HG03196 (cell line): Measurements from ENCODE around the gene TULP3.

ENCODE experiments used
- ATAC-seq: cut with Tn5 transposase; IDR thresholded peaks from one replicate; pipeline ENCODE4 v1.9.1; 2021; ENCODE audit not compliant: unreplicated experiment

Gene TULP3

GRCh38 chr12:2925322-2925995 is 34.8 kb downstream of the TULP3 start:
- ATAC-seq, result no peak

GRCh38 chr12:2930865-2931264 is 40.2 kb downstream of the TULP3 start:
- no peak for ATAC-seq

- ATAC-seq, result no peak
These were observed 42.9 kb downstream of the TULP3 start for GRCh38 chr12:2933586-2933985.

DNA sequence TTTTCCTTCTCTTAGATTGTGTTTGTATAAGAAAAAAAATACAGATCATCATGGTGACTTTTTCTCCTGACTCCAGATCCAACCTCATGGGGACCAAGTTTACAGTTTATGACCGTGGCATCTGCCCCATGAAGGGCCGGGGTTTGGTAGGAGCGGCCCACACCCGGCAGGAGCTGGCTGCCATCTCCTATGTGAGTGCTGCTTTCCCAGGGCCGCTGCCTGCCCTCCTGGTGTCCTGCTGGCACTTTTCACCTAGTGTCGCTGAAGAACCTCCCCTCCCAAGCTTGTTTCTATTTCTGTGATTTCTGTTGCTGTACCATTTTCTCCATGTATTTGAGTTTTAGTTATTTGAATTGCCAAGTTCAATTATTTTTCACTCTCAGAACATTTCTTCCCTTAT is 43.7 kb downstream of the TULP3 start:
- ATAC-seq, result no peak

GRCh38 chr12:2936301-2936700 is 45.6 kb downstream of the TULP3 start:
- ATAC-seq, result no peak

- no peak for ATAC-seq
These were observed 46.8 kb downstream of the TULP3 start for GRCh38 chr12:2937500-2937899.

DNA sequence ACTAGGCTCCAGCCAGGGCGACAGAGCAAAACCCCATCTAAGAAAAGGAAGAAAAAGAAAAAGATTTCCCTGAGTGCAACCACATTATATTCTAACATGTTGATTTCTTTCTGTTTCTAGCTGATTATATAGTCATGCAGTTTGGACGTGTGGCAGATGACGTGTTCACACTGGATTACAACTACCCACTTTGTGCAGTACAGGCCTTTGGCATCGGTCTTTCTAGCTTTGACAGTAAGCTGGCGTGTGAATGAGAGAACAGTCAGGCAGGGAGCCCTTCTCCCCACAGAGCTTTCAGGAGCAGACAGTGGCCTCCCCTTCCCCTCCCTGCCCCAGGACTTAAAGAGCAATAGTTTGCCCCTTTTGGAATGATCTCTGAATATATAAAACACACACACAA is 48.5 kb downstream of the TULP3 start:
- ATAC-seq, result no peak

DNA sequence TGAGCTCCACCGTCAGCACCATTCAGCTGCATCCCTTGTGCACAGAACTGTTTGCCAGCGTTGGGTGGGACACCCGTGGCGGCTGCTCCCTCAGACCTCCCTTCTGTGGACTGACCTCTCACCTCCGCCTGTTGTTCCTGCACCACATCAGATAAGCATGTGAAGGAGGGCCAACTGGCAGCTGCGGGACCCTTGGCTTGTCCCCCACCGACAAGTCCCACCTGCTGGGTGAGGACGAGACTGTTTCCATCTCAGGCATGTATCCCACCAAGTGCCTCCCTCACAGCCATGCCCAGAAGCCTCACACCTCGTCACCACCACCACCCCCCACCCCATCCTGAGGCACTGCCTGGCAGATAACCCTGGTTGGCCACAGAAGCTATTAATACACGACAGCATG is 49.9 kb downstream of the TULP3 start:
- no peak for ATAC-seq

GRCh38 chr12:2941524-2941923 is 50.8 kb downstream of the TULP3 start:
- no peak for ATAC-seq

DNA sequence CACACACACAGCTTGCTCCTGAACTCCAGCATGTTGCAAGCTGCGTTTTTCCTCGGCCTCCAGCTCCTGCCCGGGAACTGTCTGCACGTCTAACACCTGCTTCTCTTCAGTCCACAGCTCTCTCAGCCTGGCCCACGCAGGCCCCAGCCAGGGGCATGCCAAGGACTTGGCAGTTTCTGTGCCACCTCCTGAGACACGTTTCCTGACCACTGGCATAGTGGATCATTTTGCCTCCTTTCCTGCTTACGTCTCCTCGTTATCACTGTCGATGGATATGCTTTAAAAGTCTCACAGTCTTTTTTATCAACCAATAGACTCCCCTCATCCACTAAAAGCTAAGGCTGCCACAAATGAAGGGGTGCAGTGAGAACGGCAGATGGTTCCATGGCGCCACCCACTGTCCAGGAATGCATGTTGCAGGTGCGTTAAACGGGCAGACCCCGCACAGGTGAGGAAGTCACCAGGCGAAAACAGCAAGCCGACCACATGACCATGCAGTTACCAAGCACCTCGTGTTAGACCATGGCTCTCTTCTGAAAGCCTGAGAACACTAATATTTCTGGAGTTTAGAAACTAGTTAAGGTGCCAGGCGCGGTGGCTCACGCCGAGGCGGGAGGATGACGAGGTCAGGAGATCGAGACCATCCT is 53.8 kb downstream of the TULP3 start:
- ATAC-seq, result no peak

DNA sequence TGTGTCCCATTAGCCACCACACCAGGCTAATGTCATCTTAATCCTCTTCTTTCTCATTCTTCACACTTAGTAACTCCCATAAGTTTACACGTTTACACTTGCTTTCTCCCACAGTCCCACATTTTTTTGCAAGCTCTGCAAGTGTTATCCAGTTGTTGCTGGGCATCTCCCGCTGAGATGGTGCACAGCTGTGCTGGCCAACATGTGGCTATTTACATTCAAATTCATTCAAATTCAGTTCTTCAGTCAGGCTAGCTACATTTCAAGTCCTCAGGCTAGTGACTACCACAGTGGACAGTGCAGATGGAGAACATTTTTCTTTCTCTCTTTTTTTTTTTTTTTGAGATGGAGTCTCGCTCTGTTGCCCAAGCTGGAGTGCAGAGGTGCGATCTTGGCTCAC is 58.7 kb downstream of the TULP3 start:
- ATAC-seq, result no peak

DNA sequence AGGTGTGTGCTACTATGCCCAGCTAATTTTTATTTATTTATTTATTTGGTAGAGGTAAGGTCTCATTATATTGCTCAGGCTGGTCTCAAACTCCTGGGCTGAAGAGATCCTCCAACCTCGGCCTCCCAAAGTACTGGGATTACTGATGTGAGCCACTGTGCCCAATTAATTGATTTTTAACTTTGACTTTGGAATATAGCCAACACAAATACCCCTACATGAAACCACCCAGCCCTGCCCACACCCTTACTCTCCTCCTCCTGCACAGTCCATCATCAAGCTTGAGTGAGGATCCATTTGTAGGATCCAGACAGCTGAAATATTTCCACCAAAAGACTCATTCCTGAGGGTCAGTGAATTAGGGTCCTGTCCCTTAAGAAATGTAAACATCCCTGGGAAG is 65.2 kb downstream of the TULP3 start:
- no peak for ATAC-seq

DNA sequence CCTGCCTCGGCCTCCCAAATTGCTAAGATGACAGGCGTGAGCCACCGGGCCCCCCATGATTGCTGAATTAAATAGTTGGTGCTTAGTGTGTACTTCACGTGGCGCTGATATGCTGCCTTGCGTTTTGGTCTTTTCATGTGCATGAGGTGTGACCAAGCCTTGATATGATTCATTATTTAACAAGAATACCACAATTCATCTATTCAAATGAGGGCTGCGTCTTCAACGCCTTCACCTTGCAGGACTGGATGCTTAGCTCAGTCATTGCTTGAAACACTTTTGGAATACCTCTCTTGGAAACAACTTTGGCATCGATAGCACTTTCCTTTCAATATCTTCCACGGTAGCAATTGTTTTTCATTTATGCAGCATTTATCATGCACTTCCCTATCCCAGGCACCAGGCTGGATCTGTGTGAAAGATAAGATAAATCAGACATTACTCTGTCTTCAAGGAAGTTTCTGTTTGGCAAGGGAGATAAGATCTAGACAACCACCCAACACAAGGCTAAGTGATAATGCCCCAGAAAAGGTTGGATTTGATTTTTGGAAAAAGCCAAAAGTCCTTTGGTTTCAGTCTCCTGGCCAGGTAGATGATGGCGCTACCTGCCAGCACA is 67.2 kb downstream of the TULP3 start:
- ATAC-seq, result no peak

DNA sequence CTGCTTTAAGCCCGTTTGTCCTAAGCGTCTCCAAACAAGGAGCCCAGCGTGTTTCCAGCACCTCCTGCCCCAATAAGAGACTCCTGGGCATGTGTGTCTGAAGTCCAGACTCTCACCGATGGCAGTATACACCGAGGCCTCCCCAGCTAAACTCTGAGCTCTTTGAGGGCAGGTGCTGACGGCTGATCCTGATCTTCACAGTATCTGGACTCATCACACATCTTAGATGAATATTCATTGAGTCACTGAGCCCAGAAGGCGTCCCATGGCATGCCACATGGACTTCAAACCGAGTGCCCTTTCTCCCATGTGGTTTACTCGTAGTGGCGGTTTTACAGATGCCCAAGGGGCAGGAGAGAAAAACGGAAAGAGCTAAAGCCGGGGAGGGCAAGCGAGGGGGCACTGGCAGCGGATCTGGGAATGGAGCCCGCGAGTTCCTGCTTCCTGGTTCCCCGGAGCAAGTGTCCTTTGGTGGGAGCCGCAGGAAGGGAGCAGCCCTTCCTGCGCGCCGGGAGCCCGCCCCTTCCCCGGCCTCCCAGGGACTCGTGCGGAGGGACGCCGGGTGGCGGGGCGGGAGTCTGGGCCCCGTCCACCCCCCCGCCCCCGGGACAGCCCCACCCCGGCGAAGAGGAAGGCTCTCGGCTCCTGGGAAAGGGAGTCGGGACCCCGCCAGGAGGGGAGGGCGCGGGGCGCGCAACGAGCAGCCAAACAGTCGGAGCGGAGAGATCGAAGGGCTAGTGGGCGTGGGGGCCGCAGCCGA is 67.9 kb downstream of the TULP3 start:
- no peak for ATAC-seq

DNA sequence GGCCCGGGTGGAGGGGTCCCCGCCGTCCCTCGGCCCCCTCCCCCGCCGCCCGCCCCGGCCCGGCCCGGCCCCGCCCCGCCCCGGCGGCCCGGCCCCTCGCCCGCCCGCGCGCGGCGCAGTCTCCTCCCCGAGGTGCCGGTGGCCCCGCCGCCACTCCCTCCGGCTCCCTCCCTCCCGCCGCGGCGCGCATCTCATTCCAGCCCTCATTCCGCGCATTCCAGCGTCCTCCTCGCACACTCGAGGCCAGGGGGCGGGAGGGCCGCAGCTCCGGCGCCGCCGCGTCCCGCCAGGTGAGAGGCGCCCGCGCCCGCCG is 68.5 kb downstream of the TULP3 start, which contains the start of gene TEAD4:
Gene TEAD4 (plus strand): TSS at position 206 of the 313 bp plus-strand sequence.
- ATAC-seq, result no peak

- no peak for ATAC-seq
These were observed 69.1 kb downstream of the TULP3 start for GRCh38 chr12:2959505-2960389.

DNA sequence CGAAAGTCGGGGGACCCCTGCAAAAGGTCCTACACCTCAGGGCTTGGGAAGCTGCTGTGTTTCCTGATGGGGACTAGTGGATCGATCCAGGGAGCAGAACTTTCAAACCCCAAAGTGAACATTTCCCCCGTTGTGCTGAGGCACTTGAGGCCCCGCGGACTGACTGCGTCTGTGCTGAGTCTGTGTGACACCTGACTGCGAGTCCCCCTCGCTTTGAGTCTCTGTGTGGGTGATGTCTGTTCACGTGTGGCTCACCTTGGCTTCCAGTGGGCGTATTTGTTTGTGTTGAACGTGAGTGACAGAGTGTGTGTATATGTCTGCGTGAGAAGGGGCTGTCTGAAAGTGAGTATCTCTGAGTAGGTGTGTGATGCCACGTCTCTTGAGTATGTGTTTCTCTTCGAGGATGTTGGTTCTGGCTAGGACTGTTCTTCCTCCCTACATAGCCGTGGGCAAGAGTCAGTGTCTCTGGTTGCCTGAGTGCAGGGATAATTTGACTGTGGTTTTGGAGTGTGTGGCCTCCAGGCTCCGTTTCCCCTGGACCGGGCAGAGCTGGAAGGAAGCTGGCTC is 69.8 kb downstream of the TULP3 start:
- no peak for ATAC-seq

GRCh38 chr12:2960996-2961616 is 70.4 kb downstream of the TULP3 start:
- no peak for ATAC-seq

DNA sequence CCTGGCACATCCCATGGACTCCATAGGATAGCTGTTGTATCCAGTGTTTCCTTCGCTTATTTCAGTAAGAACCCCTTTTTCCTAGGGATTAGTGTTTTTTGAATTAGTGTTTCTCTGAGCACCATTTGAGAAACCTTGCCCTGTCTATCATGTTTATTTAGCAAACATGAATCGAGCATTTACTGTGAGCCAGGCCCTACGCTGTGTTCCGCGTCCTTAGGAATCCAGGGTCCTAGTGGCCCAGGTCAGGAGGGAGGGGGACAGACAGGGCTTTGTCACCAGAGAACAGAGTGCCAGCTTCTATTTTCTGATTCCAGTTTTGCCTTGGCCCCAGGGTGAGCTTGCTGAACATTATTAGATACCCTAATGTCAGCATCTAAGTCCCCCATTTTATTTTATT is 71.0 kb downstream of the TULP3 start:
- ATAC-seq, result no peak

DNA sequence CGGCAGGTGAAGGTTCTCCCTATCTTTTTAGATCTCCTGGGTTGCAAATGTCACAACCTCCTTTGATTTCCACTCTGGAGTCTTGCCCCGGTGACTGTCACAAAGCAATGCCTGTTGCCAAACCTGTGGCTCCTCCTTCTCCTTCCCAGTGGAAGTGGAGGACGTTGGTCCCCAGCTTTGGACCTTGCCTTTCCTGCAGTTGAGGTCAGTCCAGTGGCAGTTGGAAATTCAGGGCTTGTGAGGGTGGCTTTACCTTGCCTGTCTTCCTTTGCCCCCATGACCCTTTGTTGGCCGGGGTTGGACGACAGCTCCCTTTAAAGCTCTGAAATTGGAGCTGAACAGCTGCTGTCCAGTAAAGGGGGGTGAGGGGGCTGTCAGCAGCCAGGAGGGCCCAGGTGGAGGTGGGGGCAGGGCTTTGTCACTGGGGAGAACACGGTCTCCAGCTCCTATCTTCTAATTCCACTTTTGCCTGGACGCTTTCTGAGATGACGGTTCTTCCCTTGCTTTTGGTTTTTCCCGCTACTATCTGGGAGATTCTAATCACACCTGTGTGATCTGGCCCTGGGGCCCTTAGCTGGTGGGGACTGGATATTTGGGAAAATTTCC is 72.6 kb downstream of the TULP3 start:
- ATAC-seq, result no peak
